Astrocyte of the spinal cord (primary cell): ENCODE data around the gene GNA14.

Source experiments
- DNase-seq: peaks from one replicate; pipeline ENCODE4 v3.0.0; 2011; ENCODE audit warnings: low read depth, low spot score
- H3K4me3 ChIP-seq: 2 replicates; pipeline ENCODE4 v1.5.1; 2011; ENCODE audit warnings: low read depth, mild to moderate bottlenecking, low read length, moderate library complexity
- in situ Hi-C: cut with HindIII; loops from 2 replicates; pipeline ENCODE4 v1.10.0; 2017; ENCODE audit warnings: low sequenced_read_pairs
- TF ChIP-seq, protein P1 (sequence below): IDR thresholded peaks from 2 replicates; pipeline ENCODE4 v1.5.1; 2012; ENCODE audit warnings: low read depth, mild to moderate bottlenecking, low read length, inconsistent platforms

GNA14 gene

DNA sequence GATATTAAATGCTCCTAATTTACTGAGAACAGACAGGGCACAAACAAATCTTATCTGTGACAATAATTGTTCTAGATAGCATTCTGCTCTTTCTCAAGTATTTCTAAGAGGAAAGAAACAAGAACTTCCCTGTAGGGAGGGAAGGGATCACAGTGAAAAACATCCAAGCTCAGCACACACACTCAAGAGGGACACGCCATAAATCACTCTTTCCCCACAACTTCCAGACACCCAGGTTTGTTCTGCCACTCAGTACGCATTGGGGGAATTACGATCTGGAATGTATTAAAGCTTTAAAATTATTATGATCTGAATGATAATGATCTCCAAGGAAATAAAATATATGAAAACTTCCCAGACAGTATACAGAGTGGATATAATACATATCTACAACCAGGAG, 221.4 kb downstream of the GNA14 start:
- in situ Hi-C loops: no loop called here
- H3K4me3 ChIP-seq: no peak overlapping the region
- TF ChIP-seq, protein P1, sequence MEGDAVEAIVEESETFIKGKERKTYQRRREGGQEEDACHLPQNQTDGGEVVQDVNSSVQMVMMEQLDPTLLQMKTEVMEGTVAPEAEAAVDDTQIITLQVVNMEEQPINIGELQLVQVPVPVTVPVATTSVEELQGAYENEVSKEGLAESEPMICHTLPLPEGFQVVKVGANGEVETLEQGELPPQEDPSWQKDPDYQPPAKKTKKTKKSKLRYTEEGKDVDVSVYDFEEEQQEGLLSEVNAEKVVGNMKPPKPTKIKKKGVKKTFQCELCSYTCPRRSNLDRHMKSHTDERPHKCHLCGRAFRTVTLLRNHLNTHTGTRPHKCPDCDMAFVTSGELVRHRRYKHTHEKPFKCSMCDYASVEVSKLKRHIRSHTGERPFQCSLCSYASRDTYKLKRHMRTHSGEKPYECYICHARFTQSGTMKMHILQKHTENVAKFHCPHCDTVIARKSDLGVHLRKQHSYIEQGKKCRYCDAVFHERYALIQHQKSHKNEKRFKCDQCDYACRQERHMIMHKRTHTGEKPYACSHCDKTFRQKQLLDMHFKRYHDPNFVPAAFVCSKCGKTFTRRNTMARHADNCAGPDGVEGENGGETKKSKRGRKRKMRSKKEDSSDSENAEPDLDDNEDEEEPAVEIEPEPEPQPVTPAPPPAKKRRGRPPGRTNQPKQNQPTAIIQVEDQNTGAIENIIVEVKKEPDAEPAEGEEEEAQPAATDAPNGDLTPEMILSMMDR: no peak
- no peak for DNase-seq

DNA sequence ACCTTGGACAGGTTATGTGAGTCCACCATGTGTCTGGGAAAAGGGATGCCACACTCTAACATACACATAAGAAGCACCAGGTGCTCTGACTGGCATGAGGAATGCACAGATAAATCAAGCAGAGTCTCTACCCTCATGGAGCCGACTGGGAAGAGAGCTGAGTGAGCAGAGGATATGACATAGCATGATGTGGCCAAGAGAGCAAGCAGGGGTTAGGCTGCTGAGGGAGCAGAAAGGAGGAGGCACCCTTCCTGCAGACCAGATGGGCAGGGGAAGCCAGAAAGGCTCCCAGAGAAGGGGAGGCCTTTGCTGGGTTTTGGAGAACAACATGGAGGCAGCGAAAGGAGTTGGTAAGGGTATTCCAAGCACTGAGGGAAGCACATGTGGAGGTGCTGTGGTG, 223.1 kb downstream of the GNA14 start:
- TF ChIP-seq, protein P1: no peak
- no peak overlapping the region for H3K4me3 ChIP-seq
- DNase-seq: peak; percentile 12
- in situ Hi-C loops: no loop called here

DNA sequence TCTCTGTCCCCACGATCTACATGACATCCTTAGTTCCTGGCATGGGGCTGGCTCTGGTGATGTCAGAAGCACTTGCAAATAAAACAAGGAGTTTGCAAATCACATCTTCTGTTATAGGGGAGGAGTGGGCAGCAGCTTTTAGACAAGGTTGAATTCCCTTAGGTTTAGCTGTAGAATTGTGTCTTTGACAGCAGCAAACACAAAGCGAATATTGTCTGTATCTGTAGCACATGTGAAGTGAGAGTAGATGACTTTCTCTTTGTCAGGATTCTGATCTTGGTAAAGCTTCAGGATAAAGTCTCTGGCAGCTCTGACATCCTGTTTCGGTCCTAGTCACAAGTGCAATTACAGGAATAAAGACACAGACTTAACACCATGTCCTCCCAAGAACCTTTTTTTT, 224.3 kb downstream of the GNA14 start:
- no peak overlapping the region for H3K4me3 ChIP-seq
- TF ChIP-seq, protein P1: no peak
- in situ Hi-C loops: no loop called here
- DNase-seq: no peak

DNA sequence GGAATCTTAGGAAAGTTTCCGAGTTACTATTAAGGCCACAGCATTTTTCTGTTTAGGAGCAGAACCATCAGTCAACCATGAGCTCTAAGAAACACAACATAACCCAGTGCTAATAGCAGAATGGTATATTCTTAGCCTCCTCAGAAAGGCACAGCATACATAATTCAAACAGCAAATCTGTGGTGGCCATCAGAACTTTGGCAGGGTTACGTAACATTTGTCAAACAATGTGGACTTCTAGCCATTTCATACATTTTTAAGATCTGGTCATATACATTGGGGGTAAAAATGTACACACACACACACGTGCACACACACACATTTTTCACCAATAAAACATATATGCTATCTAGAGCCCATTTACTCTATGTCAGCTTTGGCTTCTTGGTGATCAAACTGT, 225.2 kb downstream of the GNA14 start:
- TF ChIP-seq, protein P1: no peak
- in situ Hi-C loops: no loop called here
- H3K4me3 ChIP-seq: no peak overlapping the region
- DNase-seq: no peak

DNA sequence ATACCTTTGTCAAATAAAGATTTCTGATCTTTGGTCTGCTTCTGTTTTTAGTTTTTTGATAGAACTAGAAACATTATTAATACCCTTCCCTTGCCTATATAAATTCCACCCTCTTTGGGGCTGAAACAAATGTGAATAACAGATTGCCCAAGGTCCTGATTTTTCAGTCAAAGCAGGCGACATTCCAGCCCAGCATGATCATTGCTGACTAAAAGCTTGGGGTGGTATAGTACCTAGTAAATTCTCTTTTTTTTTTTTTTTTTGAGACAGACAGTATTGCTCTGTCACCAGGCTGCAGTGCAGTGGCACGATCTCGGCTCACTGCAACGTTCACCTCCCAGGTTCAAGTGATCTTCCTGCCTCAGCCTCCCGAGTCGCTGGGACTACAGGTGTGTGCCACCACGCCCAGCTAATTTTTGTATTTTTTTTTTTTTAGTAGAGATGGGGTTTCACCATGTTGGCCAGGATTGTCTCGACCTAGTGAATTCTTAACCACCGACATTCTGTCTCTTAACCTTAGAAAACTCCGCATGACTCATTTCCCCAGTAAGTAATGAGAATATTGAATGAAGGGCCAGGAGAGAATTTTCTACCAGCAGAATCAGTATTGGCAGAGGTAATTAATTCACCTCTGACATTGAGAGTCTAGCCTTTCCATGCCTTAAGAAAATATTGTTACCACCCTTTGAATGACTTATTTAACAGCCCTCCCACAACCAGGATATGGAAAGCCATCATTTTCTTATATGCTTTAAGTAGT, 226.4 kb downstream of the GNA14 start:
- peak; percentile 48 for DNase-seq
- no peak overlapping the region for H3K4me3 ChIP-seq
- in situ Hi-C loops: no loop called here
- TF ChIP-seq, protein P1: no peak

DNA sequence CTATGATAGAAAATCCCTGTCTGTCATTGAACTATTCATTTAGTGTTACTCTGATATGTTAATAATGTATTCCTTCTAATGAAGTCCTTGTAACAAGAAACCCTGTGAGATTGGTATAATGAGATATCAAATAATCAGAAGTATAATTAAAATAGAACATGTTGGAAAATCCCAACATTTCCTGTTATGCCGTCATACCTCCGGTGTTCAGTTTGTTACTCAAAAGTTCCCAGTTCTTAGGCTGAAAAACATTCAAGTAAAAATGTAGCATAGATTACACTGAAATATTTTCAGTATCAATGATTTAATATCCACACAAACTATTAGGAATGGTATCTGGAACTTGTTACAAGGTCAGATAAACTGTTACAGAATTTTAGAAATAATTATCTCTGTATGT, 227.5 kb downstream of the GNA14 start:
- TF ChIP-seq, protein P1: no peak
- no peak for DNase-seq
- in situ Hi-C loops: no loop called here
- no peak overlapping the region for H3K4me3 ChIP-seq
